SIG-M5 treated with dmso at 0.1 percent for 504 hours (cell line): ENCODE results near the gene MOK.
A peak's percentile ranks its signal among the peaks of the same experiment; 100 is the strongest.

Source experiments
- DNase-seq: peaks from one replicate; lab custom pipeline; 2025; ENCODE audit not compliant: unreplicated experiment; lab: John Stamatoyannopoulos, UW

Gene MOK

DNA sequence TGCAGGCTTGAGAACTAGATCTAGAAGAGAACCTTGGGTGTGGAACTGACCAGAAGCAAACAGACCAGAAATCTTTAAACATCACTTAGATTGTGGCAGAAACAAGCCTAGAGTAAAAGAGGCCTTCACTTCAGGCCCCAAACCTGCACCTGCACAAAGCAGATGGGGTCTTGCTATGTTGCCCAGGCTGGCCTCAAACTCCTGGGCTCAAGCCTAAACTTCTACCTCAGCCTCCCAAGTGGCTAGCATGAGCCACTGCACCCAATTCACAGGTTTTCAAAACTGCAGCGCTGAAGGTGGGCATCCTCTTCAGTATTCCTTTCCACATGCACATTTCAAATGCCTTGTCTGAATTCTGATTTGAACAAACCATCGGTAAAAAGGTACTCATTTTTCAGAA is 19.9 kb downstream of the MOK start:
- no peak for DNase-seq

DNA sequence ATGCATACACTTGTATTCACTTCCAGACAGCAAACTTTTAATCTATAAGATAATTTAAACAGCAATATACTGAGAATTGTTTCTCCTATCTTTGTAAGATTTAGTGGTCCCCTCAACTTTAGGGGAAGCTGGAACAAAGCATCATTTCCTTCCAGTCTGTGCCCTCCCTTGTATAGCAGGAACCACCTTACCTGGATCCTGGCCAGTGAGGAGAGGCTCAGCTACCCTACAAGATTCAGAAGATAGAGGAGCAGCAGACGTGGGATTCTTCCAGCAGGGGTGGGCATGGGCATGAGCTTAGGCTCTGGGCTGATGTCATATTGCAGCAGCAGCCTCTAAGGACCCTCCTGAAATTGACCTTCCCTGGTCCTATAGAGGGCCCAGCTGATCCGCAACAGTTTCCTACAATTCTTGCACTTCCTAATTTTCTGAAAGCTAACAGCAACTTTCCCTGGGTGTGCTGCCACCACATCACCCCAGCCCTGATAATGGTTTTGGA is 21.3 kb downstream of the MOK start:
- DNase-seq, result no peak

DNA sequence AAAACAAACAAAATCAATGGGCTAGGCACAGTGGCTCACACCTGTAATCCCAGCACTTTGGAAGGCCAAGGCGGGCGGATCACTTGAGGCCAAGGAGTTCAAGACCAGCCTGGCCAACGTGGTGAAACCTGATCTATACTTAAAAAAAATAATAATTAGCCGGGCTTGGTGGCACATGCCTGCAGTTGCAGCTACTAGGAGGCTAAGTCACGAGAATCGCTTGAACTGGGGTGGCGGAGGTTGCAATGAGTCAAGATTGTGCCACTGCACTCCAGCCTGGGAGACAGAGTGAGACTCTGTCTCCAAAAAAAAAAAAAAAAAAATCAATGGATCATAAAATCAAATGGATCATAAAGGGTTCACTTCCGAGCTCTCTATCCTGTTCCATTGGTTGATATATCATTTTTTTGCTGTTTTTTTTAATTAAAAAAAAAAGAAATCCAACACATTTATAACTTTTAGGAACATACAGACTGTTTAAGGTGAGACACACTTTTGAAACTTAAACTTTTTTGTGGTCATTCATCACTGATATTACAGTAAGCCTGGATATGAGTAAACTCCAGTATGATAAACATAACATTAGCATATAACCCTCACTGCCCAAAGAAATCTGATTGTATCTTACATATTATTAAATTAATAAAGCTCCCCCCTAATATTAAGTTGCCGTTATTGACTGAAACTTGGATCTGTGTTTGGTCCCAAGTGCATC is 22.1 kb downstream of the MOK start:
- DNase-seq, result no peak

DNA sequence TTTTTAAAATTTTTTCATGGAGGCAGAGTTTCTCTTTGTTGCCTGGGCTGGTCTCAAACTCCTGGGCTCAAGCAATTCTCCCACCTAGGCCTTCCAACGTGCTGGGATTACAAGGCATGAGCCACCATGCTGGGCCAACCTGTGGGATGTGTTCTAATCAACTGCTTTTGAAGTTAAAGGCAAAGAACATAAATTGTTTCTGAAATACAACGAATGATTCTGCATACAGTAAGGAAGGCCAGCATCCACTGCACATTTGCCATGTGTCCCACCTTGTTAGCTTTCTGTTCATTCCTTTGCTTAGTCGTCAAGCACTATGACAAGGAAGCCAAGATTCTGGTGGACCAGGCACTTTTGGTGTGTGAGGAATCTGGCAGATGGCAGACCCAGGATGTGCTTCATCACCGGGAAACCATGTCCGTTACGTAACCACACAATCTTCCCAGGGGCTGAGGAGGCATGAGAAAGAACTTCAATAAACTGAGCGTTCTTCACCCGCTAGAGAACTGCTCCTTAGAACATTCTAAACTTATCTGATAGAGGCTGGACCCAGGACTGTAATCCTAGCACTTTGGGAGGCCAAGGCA is 24.5 kb downstream of the MOK start:
- no peak for DNase-seq

DNA sequence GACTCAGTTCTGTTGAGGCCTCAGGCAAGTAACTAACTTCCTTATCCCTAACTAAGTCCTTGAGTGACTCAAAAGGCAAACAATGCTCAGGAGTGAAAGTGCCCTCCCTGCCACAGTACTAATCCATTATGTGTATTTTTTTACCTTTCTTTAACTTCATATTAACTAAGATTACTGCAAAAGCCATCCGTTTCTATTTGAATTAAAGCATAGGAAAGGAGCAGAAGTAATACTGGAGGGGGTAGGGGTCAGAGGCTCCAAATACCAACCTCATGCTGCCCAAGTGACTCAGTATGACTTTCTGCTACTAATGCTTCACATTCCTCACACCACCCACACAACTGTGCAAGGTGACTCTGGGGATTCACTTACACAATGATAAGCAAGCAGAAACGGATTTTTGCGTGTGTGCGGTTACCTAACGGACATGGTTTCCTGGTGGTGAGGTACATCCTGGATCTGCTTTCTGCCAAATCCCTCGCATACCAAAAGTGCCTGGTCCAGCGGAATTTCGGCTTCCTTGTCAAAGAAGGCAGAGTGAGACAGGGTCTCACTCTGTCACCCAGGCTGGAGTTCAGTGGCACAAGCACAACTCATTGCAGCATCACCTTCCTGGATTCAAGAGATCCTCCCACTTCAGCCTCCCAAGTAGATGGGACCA is 25.1 kb downstream of the MOK start:
- peak; percentile 17 for DNase-seq

DNA sequence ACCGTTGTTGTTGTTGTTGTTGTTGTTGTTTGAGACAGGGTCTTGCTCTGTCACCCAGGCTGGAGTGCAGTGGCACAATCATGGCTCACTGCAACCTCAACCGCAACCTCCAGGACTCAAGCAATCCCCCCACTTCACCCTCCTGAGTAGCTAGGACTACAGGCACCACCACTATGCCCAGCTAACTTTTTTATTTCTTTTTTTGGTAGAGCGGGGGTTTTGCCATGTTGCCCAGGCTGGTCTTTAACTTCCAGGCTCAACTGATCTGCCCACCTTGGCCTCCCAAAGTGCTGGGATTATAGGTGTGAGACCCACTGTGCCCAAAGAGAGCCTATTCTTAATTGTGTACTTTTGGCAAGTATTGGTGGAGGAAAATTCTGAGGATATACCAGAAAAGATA is 25.7 kb downstream of the MOK start:
- DNase-seq, result no peak

DNA sequence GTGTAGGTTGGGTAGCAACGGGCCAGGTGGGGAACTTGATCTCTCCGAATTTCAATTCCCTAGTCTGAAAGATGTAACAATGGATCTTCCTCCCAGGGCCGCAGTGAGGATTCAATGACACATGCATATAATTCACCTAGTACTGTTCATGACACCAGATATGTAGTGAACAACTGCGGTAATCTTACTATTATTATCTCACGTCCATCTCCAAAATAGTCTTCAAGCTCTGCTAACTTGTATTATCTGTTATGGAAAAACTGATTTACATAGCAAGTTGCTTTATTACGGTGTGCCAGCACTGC is 26.4 kb downstream of the MOK start:
- DNase-seq, result no peak

DNA sequence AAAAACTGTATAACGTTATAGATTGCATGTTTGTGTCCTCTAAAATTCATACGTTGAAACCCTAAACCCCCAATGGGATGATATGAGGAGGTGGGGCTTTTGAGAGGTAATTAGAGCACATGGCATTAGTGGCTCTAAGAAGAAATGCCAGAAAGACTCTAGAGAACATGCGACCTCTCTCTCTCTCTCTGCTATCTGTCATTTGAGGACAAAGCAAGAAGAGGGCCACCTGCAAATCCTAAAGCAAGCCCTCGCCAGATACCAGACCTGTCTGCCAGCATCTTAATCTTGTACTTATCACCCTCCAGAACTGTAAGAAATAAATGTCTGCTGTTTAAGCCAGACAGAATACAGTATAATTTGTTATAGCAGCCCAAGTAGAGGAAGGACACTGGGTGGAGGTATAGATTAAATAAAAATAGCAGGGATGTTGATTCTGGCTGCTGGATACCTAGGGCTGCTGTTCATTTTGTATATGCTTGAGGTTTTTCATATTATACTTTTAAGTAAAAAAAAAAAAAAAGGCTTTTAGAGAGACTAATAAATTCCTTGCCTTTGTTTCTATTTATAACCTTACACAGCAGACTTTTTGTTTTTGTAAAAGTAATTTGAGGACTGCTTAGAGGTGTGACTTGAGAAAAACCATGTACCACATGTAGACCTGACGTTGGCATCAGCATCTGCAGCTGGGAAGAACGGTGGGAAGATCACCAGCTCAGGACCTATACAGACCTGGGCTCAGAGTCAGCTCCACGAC is 26.9 kb downstream of the MOK start:
- no peak for DNase-seq

DNA sequence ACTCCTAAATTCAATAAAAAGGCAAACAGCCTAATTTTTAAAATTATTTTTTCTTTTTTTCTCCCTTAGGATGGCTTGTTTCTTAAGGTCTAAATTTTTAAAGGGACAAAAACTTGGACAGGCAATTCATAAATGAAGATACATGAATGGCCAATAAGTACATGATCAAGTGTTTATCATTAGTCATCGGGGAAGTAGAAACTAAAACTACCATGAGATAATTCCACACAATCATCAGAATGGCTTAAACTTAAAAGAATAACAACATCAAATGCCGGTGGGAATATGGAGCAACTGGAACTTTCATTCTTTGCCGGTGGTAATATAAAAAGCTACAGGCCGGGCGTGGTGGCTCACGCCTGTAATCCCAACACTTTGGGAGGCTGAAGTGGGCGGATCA is 29.1 kb downstream of the MOK start:
- no peak for DNase-seq

DNA sequence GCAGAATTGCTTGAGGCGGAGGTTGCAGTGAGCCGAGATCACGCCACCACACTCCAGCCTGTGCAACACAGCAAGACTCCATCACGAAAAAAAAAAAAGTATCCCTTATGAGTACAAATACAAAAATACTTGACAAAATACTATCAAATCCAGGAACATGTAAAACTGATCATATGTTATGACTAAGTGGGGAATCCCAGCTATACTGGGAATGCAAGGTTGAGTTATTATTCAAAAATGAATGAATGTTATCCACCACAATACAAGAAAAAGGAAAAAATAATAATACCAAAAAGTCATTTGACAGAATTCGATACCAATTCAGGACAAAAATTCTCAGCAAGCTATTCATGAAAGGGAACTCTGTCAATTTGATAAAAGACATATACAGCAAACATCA is 32.6 kb downstream of the MOK start:
- DNase-seq, result no peak

DNA sequence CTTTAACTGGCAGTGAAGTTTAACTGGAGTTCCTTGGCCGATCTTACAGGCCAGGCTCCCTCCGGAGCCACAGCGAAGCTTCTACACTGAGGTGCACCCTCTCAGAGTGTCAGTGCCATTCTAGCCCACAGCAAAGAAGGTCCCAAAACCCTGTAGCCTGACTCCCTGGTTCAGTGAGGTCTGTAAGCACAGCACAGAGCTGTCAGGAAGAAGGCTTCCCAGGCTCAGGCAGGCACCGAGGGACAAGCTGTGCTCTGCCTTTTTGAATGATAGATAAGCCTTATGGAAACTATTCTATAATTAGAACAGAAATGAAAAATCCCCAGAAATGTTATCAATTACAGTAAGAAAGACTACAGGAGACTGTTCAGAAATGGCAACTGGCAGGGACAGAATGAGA is 40.2 kb downstream of the MOK start:
- no peak for DNase-seq

DNA sequence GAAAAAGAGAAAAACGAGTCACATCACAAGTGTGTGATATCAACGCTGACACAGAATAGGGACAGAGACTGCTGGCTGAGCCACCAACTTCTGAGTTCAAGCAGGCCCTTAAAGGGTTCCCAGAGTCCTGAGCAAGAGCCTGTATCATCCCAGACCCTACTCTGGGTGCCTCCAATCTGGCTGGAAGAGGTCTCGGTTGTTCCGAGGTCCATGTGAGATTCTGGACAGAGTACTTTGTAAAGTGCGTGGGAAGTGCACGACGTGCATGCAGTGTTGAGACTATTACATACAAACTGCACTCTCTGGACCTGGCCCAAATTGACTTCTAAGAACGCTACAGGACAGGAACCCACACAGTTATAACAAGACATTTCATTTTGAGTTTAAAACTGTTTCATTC is 40.6 kb downstream of the MOK start:
- DNase-seq, result no peak

DNA sequence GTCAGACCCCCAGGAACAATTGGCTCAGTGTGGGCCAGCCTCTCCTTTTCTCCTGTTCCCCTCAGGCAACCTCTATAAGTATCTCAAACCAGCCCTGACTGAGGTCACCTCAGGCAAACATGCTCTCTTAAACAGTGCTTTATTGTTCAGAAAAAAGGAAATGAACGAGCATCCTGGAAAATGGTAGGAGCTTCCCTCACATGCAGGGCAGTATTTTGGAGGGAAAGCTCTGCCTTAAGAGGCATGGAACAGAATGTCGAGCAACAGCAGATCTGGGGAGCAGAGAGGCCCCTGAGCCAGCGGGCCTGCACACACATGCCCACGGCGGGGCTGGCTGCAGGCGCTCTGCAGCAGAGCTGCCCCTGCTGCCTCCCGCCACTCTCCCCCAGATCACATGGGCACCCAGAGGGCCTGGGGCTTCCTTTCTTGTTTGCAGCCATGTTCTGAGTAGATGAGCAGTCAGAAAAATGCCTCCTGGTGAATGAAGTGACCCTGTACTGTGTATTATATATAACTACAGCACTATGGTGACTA is 42.0 kb downstream of the MOK start:
- no peak for DNase-seq

DNA sequence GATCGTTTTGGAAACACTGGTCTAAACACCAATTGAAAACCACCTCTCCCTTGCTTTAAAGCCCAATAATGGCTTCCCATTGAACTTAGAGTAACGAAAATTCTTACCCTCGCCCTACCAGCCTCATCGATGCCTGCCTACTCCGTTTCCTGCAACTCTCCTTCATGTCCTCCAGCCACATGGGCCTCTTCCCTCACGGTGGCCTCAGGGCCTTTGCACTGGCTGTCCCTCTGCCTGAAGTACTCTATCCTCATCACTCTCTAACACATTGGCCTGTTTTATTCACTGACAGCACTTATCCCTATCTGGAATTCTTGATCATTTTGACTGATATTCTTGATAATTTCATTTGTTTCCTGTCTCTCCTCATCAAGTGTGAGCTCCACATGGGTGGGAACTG is 46.8 kb downstream of the MOK start:
- DNase-seq, result no peak

DNA sequence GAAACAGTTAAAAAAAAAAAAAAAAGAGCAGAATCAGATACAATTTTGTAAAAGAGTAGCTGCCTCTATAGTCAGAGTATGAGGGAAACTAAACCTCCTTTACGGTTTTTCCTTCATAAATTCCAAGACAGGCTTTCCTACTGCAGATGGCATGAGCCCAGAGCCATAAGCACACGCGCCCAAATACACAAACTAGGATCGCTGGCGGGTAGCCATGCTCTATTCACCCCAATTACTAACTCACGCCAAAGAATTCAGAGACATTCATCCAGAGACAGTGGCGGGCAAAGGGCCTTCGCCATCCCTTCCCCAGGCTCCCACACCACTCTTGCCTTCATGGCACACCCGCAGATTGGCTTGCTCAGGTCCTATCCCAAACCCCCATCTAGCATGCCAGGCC is 48.2 kb downstream of the MOK start:
- no peak for DNase-seq

DNA sequence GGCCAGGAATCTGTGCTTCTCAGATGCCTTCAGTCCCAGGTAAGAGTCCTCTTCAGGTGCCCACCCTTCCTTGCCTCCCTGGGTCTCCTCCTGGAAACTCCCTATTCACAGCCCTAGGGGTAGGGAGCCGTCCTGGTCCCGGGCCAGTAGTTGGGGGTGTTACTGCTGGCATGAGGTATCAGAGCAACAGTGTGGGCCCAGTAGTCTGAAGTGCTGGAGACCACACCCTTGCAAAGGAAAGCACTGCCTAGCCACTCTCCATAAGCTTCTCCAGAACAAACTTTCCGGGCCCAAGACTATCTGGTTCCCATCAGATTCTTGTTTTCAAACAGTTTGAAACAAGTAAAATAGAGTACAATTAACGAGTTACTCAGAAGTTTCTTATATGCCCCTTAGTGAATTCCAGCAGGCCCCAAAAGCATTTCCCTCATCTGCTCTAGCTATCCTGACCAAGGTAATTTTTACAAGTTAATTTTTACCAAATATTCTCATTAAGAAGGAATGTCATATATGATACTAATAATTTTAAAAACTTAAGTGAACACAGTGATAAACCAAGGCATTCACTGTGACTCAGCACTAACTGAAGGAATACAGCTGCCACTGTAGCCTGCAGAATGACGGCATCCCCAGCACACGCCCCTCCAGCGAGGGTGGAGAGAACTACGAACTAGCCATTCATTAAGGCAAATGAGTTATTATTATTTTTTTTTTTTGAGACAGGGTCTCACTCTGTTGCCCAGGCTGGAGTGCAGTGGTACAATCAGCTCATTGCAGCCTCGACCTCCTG is 49.4 kb downstream of the MOK start:
- DNase-seq, result no peak

DNA sequence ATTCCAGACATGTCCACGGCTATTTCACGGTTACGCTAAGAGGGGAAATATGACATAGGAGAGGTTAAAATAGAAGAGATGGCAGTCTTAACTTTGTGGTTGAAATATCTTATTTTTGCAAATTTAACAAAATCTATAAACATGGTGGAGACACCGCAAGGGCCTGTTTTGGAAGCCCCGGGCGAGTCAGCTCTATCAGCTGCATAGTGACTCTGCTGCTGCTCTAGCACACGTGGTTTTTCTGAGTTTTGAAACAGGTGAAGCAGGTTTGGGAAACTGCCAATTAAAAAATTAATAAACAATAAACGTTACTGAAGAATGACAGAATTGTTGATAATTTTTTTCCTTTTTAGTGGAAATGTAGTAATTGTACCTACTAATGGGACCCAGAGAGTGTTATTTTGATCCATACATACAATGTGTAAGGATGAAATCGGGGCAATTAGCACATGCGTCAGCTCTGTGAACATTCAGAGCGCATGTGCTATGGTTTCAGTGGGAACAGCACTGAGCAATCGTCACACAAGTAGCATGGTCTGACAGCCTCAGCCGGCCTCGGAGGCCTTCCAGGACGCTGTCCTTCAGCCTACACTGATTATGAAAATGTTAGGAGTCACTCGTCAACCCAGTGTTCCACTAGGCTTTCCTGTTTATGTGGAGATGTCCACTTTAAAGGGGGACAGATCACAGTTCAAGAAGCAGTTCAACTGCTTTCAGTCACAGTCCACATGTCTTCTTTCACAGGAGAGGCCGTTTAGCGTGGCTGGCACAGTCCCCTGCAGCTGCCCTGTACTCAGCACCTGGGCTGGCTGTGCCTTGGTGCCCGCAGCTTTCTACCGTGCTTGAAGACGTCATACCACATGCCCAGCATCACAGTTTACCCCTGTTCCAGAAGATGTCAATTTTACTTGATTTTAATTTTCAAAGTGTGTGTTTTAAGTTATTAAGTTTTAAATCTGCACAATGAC is 51.8 kb downstream of the MOK start:
- no peak for DNase-seq

DNA sequence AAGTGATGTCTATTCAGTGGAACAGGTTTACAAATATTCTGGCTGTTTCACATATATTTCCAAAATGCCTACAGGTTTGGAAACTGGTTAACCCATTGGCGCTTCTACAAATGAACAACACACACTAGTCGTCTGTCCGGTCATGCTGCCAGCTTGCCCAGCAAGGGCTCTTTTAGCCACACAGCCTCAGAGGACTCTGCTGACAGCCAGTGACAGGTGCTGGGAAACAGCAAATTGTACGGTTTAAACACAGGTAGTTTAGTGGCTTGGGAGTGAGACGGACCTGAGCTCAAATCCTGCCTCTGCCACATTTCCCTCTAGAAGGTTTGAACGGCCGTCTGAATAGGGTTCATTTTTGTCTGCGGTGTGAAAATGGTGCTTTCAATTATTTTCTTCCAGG is 53.8 kb downstream of the MOK start:
- no peak for DNase-seq

DNA sequence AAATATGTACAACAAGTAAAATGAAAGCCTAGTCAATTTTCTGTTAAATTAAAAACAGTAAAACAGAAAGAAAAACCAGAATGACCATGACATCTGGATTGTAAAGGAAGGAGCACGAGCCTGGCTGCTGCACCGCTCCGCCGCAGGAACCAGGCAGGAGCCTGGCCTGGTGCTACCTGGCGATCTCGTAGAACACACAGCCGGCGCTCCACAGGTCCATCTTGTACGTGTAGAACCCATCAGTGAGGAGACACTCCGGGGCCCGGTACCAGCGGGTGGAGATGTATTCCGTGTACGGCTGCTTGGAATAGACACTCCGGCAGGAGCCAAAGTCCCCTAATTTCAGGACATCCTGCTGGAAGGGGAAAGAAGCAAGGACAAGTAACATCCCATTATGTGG is 54.3 kb downstream of the MOK start:
- no peak for DNase-seq

DNA sequence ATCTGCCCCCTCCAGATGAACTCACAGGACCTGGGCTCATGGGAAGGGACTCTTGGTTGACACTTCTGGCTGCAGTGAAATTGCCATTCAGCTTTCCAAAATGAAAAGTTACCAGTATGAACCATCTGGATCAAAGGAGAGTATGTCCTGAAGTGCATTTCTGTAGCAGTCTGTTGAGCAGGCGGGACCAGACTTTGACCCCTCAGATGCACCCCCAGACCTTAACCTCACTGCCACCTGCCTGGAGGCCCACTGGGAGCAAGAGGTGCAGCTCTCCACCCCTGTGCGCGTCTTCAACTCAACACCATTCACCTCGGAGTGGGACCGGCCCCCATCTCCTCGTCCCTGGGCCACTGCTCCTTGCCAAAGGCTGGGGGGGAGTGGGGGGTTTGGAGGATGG is 55.0 kb downstream of the MOK start:
- no peak for DNase-seq
